MM.1S (cell line): Measurements from ENCODE around the gene CCDC69.

Source experiments
- CTCF ChIP-seq: fragments of 300-600 bp; sonication (generic); IDR thresholded peaks from 2 replicates; pipeline ENCODE4 v1.5.1; 2016; ENCODE audit warnings: antibody characterized with exemption, low read length, mixed read lengths
- EZH2 ChIP-seq: fragments of 300-600 bp; sonication (generic); optimal IDR thresholded peaks from 2 replicates; pipeline ENCODE3; 2017; ENCODE audit warnings: low read depth, mild to moderate bottlenecking, antibody characterized with exemption, low read length, mixed read lengths
- EZH2phosphoT487 ChIP-seq: fragments of 300-600 bp; sonication (generic); IDR thresholded peaks from 2 replicates; pipeline ENCODE4 v1.6.1; 2018; ENCODE audit warnings: antibody characterized with exemption, low read length

DNA sequence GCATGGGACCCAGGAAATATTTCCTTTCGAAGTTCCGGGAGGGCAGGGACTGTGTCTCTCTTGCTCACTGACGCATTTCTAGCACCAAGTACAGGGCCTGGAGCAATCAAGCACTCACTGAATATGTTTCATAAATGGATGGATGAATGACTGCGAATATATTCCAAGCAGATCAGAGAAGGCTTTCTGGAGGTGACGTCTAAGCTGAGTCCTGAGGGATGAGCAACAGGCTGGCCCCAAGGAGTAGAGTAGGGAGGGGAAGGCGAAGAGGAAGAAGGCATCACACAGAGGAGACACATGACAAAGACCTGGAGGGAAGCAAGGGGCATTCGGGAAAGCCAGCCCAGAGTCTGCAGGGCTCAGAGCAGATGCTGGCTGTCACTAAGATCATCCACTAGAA lies 80.2 kb downstream of the CCDC69 start:
- TF ChIP-seq CTCF (no peak), EZH2 (no peak), EZH2phosphoT487 (no peak)
